H1 (cell line): Measurements from ENCODE around the gene PHACTR1. TPM values are rescaled to one million over a fixed set of nuclear protein-coding genes. Genes with fewer than 3 reads are reported as not detected.

ENCODE experiments used
- CTCF ChIA-PET: fragments of 300-600 bp; sonication (Branson Sonifier 250); formaldehyde crosslinking; loops from one replicate; lab custom pipeline; 2021; ENCODE audit not compliant: partially characterized antibody; lab: Charles Lee
- POLR2A ChIA-PET: fragments of 300-600 bp; sonication (Branson Sonifier 250); formaldehyde crosslinking; loops from one replicate; lab custom pipeline; 2021; ENCODE audit warnings: inconsistent platforms; ENCODE audit not compliant: partially characterized antibody; lab: Charles Lee
- DNase-seq, 2 experiments: peaks; one replicate each; pipeline versions ENCODE4 v3.0.0 to v3.0.0-alpha.2; 2010 to 2022; ENCODE audit warnings: low spot score in 2 of 2, low read depth in 1 of 2, mixed read lengths in 1 of 2
- FAIRE-seq: peaks from 2 replicates; lab custom pipeline; 2011; peaks lifted over from hg19 to GRCh38; lab: Jason Lieb, UNC
- H2AFZ ChIP-seq: 2 replicates; pipeline ENCODE4 v1.8.1; 2012; ENCODE audit warnings: low read length, inconsistent platforms
- H2AK5ac ChIP-seq: 2 replicates; pipeline ENCODE4 v1.6.1; 2013; ENCODE audit warnings: low read depth, low read length
- H2BK120ac ChIP-seq: replicated peaks from 2 replicates; pipeline ENCODE3; 2013; ENCODE audit warnings: low read depth, low read length, inconsistent platforms
- H2BK12ac ChIP-seq: 2 replicates; pipeline ENCODE4 v1.6.1; 2013; ENCODE audit warnings: low read depth, low read length
- H2BK15ac ChIP-seq: 2 replicates; pipeline ENCODE4 v1.6.1; 2013; ENCODE audit warnings: low read length
- H2BK20ac ChIP-seq: 2 replicates; pipeline ENCODE4 v1.6.1; 2013; ENCODE audit warnings: low read length
- H2BK5ac ChIP-seq: 2 replicates; pipeline ENCODE4 v1.6.1; 2013; ENCODE audit warnings: low read depth, low read length
- H3K14ac ChIP-seq: 2 replicates; pipeline ENCODE4 v1.6.1; 2013; ENCODE audit warnings: inconsistent platforms; ENCODE audit not compliant: insufficient read length
- H3K18ac ChIP-seq: 2 replicates; pipeline ENCODE4 v1.6.1; 2013; ENCODE audit warnings: low read length; ENCODE audit errors: extremely low read depth
- H3K23ac ChIP-seq: 2 replicates; pipeline ENCODE4 v1.6.1; 2013; ENCODE audit warnings: inconsistent platforms; ENCODE audit not compliant: insufficient read length
- H3K23me2 ChIP-seq: 2 replicates; pipeline ENCODE4 v1.6.1; 2013; ENCODE audit warnings: low read depth, low read length
- H3K27ac ChIP-seq: 2 replicates; pipeline ENCODE4 v1.6.1; 2011; ENCODE audit warnings: low read depth, low read length, inconsistent platforms
- H3K27me3 ChIP-seq, 4 experiments: replicated peaks in 1 of 4; 1 replicate in 1 of 4; 2 replicates in 3 of 4; pipeline versions ENCODE4 v1.6.1 to v1.8.1; 2011 to 2013; ENCODE audit warnings: low read length in 3 of 4, mild to moderate bottlenecking in 3 of 4, inconsistent platforms in 2 of 4, mixed read lengths in 2 of 4, moderate library complexity in 1 of 4; ENCODE audit not compliant: control insufficient read depth in 3 of 4, insufficient read depth in 3 of 4; ENCODE audit errors: extremely low read depth in 1 of 4
- H3K36me3 ChIP-seq, 4 experiments: 2 replicates each; pipeline versions ENCODE4 v1.6.1 to v1.8.1; 2011 to 2013; ENCODE audit warnings: mild to moderate bottlenecking in 4 of 4, low read length in 3 of 4, moderate library complexity in 2 of 4, control low read depth in 1 of 4, inconsistent platforms in 1 of 4; ENCODE audit not compliant: insufficient read depth in 4 of 4, control insufficient read depth in 2 of 4
- H3K4ac ChIP-seq: replicated peaks from 2 replicates; pipeline ENCODE3; 2013; ENCODE audit warnings: low read length, low read depth, mixed read lengths, inconsistent platforms; ENCODE audit not compliant: insufficient read length
- H3K4me1 ChIP-seq, 4 experiments: replicated peaks in 1 of 4; 1 replicate in 1 of 4; 2 replicates in 3 of 4; pipeline versions ENCODE4 v1.6.1 to v1.8.1; 2011 to 2013; ENCODE audit warnings: low read length in 3 of 4, inconsistent platforms in 2 of 4, mixed read lengths in 1 of 4; ENCODE audit not compliant: insufficient read depth in 4 of 4, control insufficient read depth in 3 of 4
- H3K4me2 ChIP-seq, 2 experiments: 2 replicates each; pipeline versions ENCODE4 v1.6.1 to v1.8.1; 2011 to 2013; ENCODE audit warnings: low read depth in 2 of 2, low read length in 2 of 2, control low read depth in 1 of 2, inconsistent platforms in 1 of 2, mild to moderate bottlenecking in 1 of 2; ENCODE audit not compliant: insufficient read depth in 1 of 2
- H3K4me3 ChIP-seq, 4 experiments: fragments of 200-600, 300-600 bp in 1 of 4; sonication (generic), shearing (Covaris generic), sonication (Bioruptor Twin) in 1 of 4; 2 replicates each; pipeline versions ENCODE4 v1.5.1 to v1.8.1; 2011 to 2016; ENCODE audit warnings: low read length in 4 of 4, low read depth in 3 of 4, control low read depth in 2 of 4, inconsistent platforms in 2 of 4, mild to moderate bottlenecking in 2 of 4, mixed read lengths in 1 of 4, moderate library complexity in 1 of 4; ENCODE audit not compliant: insufficient read depth in 2 of 4; ENCODE audit errors: extremely low read depth in 1 of 4
- H3K56ac ChIP-seq: replicated peaks from 2 replicates; pipeline ENCODE3; 2013; ENCODE audit warnings: low read depth, mild to moderate bottlenecking, mixed read lengths, low read length, inconsistent platforms; ENCODE audit not compliant: insufficient read length
- H3K79me1 ChIP-seq: 2 replicates; pipeline ENCODE4 v1.6.1; 2013; ENCODE audit warnings: low read depth, low read length, control low read depth
- H3K79me2 ChIP-seq, 2 experiments: 2 replicates each; pipeline versions ENCODE4 v1.6.1 to v1.8.1; 2012 to 2013; ENCODE audit warnings: low read length in 2 of 2, mild to moderate bottlenecking in 2 of 2, inconsistent platforms in 1 of 2; ENCODE audit not compliant: insufficient read depth in 2 of 2, control insufficient read depth in 1 of 2
- H3K9ac ChIP-seq, 4 experiments: replicated peaks in 1 of 4; 1 replicate in 1 of 4; 2 replicates in 3 of 4; pipeline versions ENCODE4 v1.6.1 to v1.8.1; 2011 to 2013; ENCODE audit warnings: low read depth in 3 of 4, low read length in 3 of 4, control low read depth in 2 of 4, mild to moderate bottlenecking in 2 of 4, moderate library complexity in 2 of 4, inconsistent platforms in 1 of 4; ENCODE audit errors: extremely low read depth in 1 of 4
- H3K9me3 ChIP-seq, 2 experiments: 2 replicates each; pipeline versions ENCODE4 v1.6.1 to v1.8.1; 2012 to 2013; ENCODE audit warnings: mild to moderate bottlenecking in 2 of 2, moderate library complexity in 2 of 2, control low read depth in 1 of 2, inconsistent platforms in 1 of 2, low read depth in 1 of 2, low read length in 1 of 2, mixed read lengths in 1 of 2; ENCODE audit not compliant: insufficient read depth in 2 of 2
- H4K20me1 ChIP-seq, 2 experiments: replicated peaks in 1 of 2; 2 replicates each; pipeline versions ENCODE3 to v1.8.1; 2011 to 2013; ENCODE audit warnings: inconsistent platforms in 2 of 2, low read length in 2 of 2, mild to moderate bottlenecking in 1 of 2; ENCODE audit not compliant: insufficient read depth in 2 of 2, control insufficient read depth in 1 of 2
- H4K5ac ChIP-seq: 2 replicates; pipeline ENCODE4 v1.6.1; 2013; ENCODE audit warnings: low read length, low read depth, mixed read lengths, inconsistent platforms; ENCODE audit not compliant: insufficient read length
- H4K8ac ChIP-seq: 2 replicates; pipeline ENCODE4 v1.8.0; 2013; ENCODE audit warnings: mild to moderate bottlenecking, moderate library complexity, low read length, inconsistent platforms; ENCODE audit not compliant: insufficient read depth; ENCODE audit errors: extremely low read depth
- H4K91ac ChIP-seq: replicated peaks from 2 replicates; pipeline ENCODE3; 2013; ENCODE audit warnings: low read length, mixed read lengths, inconsistent platforms; ENCODE audit not compliant: insufficient read length
- CEBPB ChIP-seq: IDR thresholded peaks from 2 replicates; pipeline ENCODE4 v1.6.1; 2012; ENCODE audit warnings: low read depth, low read length
- CHD1 ChIP-seq: IDR thresholded peaks from 2 replicates; pipeline ENCODE4 v1.6.1; 2012; ENCODE audit warnings: low read depth, low read length, improper control_type of control experiment
- EZH2 ChIP-seq: fragments of 200-600 bp; sonication (generic); IDR thresholded peaks from 2 replicates; pipeline ENCODE4 v1.7.1; 2012; ENCODE audit warnings: low read depth, mild to moderate bottlenecking, moderate library complexity, low read length, inconsistent platforms; ENCODE audit not compliant: severe bottlenecking
- KDM4A ChIP-seq: IDR thresholded peaks from one replicate; pipeline ENCODE4 v1.7.1; 2012; ENCODE audit warnings: low read depth, mild to moderate bottlenecking, moderate library complexity, low read length, inconsistent platforms; ENCODE audit not compliant: severe bottlenecking
- KDM5A ChIP-seq: fragments of 200-600 bp; IDR thresholded peaks from 2 replicates; pipeline ENCODE4 v1.7.1; 2012; ENCODE audit warnings: mild to moderate bottlenecking, low read length, inconsistent platforms, mixed read lengths
- PHF8 ChIP-seq: fragments of 200-600 bp; sonication (generic); conservative IDR thresholded peaks from 2 replicates; pipeline ENCODE4 v1.7.1; 2012; ENCODE audit warnings: low read depth, mild to moderate bottlenecking, inconsistent platforms, low read length, moderate library complexity
- SIX5 ChIP-seq: IDR thresholded peaks from 2 replicates; pipeline ENCODE4 v1.6.1; 2011; ENCODE audit warnings: mild to moderate bottlenecking, low read depth, low read length
- WGBS, 2 experiments: shearing (Covaris generic) in 1 of 2; methylation state at CpG; one replicate each; pipeline versions ENCODE4 v1.1.6 to v1.1.7; 2013 to 2015; ENCODE audit warnings: low lambda C conversion rate in 2 of 2, mixed read lengths in 2 of 2, inconsistent platforms in 1 of 2, low coverage in 1 of 2, missing lambda C conversion rate in 1 of 2; ENCODE audit not compliant: insufficient replicate concordance in 2 of 2, insufficient coverage in 1 of 2, insufficient read length in 1 of 2; ENCODE audit errors: extremely low coverage in 1 of 2, missing lambda C conversion rate in 1 of 2; 5-methylcytosine and 5-hydroxymethylcytosine counted together
- polyA plus RNA-seq, 7 experiments: library from polyadenylated mRNA; depleted of rRNA in 3 of 7; stranded (reverse) in 5 of 7; unstranded in 2 of 7; fragments of >200 nt in 5 of 7; fragments of 200-250 nt in 2 of 7; gene quantifications; 1 replicate in 5 of 7; 2 replicates in 1 of 7; 4 replicates in 1 of 7; pipeline versions ENCODE4 v1.2.1 to v1.2.3, GENCODE V29; 2011 to 2013; ENCODE audit warnings: missing spikeins in 2 of 7, mixed read lengths in 2 of 7
- total RNA-seq: library from RNA; stranded (reverse); fragmentation: NEBNext Ultra II Directional; extraction: Animal tissue kit (Norgen Biotek cat#: 25700); gene quantifications from 2 replicates; pipeline ENCODE4 v1.2.1, GENCODE V29; 2021

PHACTR1 gene
- total and polyA plus RNA-seq, 2 of the 8 experiments (the other 6 are each of a cell fraction or from before 2014, with no cell fraction given), result 3.9 to 17.1 TPM

DNA sequence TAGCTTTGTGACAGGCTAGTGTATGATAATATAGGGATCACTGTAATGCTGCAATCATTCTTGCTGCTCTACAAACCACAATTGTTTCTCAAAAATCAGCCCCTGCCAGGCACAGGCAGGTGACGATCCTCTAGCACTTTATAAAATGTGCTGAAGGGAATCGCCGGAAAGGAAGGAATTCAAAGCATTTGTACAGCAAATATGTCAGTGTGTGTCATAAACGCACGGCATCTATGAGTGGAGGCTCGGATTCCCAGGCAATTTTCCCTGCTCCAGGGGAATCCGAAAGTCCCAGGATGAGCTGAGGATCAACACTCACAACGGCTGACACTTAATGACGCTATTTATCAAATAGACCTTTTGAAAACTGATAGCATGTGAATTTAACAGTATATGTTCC, 1.4 kb downstream of the PHACTR1 start:
- no peak overlapping the region for H3K14ac ChIP-seq
- TF ChIP-seq EZH2 (no peak), SIX5 (no peak), PHF8 (no peak), KDM5A (no peak), KDM4A (no peak), CHD1 (no peak), CEBPB (no peak)
- no peak overlapping the region for H2BK5ac ChIP-seq
- H3K4me3 ChIP-seq, result no peak overlapping the region
- no peak overlapping the region for H3K56ac ChIP-seq
- DNase-seq, result no peak
- no peak overlapping the region for H3K23ac ChIP-seq
- H3K79me2 ChIP-seq, result no peaks in the 10 kb centered on the region
- no peaks in the 10 kb centered on the region for H3K79me1 ChIP-seq
- H3K27ac ChIP-seq, result no peak overlapping the region
- no peak overlapping the region for H2BK20ac ChIP-seq
- WGBS, 2 experiments, result 79% methylated on average over 9 of the region's 9 CpGs; no CpG with 5 or more reads in 1 of the 2 experiments
- H2AK5ac ChIP-seq, result no peak overlapping the region
- no peak overlapping the region for H3K4me2 ChIP-seq
- no peaks in the 10 kb centered on the region for H3K36me3 ChIP-seq
- no peaks in the 10 kb centered on the region for H3K9me3 ChIP-seq
- no peak overlapping the region for H2BK120ac ChIP-seq
- no peak overlapping the region for H3K18ac ChIP-seq
- no peak overlapping the region for H2AFZ ChIP-seq
- H2BK12ac ChIP-seq, result no peak overlapping the region
- no peaks in the 10 kb centered on the region for H4K20me1 ChIP-seq
- H3K4ac ChIP-seq, result no peak overlapping the region
- H3K4me1 ChIP-seq, result 0 out of 7 replicates have a peak, but pooled peaks cover 0 to 2% (median 0%) of the 10 kb centered on the region in 4 experiments
- no peak overlapping the region for H3K9ac ChIP-seq
- no peaks in the 10 kb centered on the region for H3K27me3 ChIP-seq
- no peak for FAIRE-seq
- no peak overlapping the region for H4K91ac ChIP-seq
- CTCF ChIA-PET, result interaction anchor here (1.3 to 1.6 kb wide), 2 partner anchors 8 to 11 kb away, joined by 3 read pairs; no protein-coding TSS in a partner anchor
- H2BK15ac ChIP-seq, result no peak overlapping the region
- H3K23me2 ChIP-seq, result no peaks in the 10 kb centered on the region
- POLR2A ChIA-PET, result no interaction called here
- no peak overlapping the region for H4K5ac ChIP-seq
- H4K8ac ChIP-seq, result no peak overlapping the region
